SK-N-SH (cell line): ENCODE results near the gene LYL1.

Experiments used
- CTCF ChIP-seq: fragments of 200-600 bp; sonication (generic); IDR thresholded peaks from 2 replicates; pipeline ENCODE4 v1.6.1; 2017; ENCODE audit warnings: antibody characterized with exemption, mild to moderate bottlenecking, moderate library complexity
- GATA2 ChIP-seq: sonication (generic); formaldehyde crosslinking; IDR thresholded peaks from 2 replicates; pipeline ENCODE4 v1.5.0; 2020; ENCODE audit warnings: mild to moderate bottlenecking, missing genetic modification reagents
- IRF3 ChIP-seq: fragments of 150-350 bp; IDR thresholded peaks from 2 replicates; pipeline ENCODE4 v1.6.1; 2016; ENCODE audit warnings: mild to moderate bottlenecking, low read depth, low read length
- USF2 ChIP-seq: fragments of 150-350 bp; IDR thresholded peaks from 2 replicates; pipeline ENCODE4 v1.6.1; 2017; ENCODE audit warnings: antibody characterized with exemption, low read length, low read depth, borderline replicate concordance
- YY1 ChIP-seq: IDR thresholded peaks from 2 replicates; pipeline ENCODE4 v1.4.0; 2012; ENCODE audit warnings: low read depth, mild to moderate bottlenecking

- TF ChIP-seq YY1 (no peak), CTCF (no peak), GATA2 (CRISPR knock-in tag) (no peak), IRF3 (no peak), USF2 (no peak)
Measured at GRCh38 chr19:13094106-13094504, 8.6 kb downstream of the LYL1 start.
